Measurements from ENCODE around the gene KDELR1.
"Not testable (repeated sequence)": the region's sequence is repeated elsewhere in the genome, so short reads cannot be mapped to it uniquely, and the experiment has no call there.

KDELR1 gene

DNA sequence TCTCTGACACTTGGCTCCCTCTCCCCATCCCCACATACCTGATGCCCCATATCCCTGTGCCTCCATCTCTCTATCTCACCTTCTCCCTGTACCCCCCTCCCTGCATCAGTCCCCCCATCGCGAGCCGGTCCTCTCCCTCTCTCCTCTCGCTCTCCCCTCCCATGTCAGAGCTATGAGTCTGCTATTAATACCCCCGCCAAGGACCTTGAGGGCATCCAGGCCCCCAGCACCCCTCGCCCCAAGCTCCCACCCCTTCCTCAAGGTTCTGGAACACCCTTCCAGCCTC lies 3.8 kb upstream of the KDELR1 start:
- in situ Hi-C loops (cut with HindIII; ENCODE audit: low sequenced_read_pairs), result no loop called here
- DNase-seq (ENCODE audit: low read depth, low spot score), result no peak
- no peak overlapping the region for H3K4me3 ChIP-seq (ENCODE audit: low read depth, low read length)
- TF ChIP-seq, protein P1, sequence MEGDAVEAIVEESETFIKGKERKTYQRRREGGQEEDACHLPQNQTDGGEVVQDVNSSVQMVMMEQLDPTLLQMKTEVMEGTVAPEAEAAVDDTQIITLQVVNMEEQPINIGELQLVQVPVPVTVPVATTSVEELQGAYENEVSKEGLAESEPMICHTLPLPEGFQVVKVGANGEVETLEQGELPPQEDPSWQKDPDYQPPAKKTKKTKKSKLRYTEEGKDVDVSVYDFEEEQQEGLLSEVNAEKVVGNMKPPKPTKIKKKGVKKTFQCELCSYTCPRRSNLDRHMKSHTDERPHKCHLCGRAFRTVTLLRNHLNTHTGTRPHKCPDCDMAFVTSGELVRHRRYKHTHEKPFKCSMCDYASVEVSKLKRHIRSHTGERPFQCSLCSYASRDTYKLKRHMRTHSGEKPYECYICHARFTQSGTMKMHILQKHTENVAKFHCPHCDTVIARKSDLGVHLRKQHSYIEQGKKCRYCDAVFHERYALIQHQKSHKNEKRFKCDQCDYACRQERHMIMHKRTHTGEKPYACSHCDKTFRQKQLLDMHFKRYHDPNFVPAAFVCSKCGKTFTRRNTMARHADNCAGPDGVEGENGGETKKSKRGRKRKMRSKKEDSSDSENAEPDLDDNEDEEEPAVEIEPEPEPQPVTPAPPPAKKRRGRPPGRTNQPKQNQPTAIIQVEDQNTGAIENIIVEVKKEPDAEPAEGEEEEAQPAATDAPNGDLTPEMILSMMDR (IDR thresholded peaks at IDR 0.05; ENCODE audit: low read depth, low read length), result no peak

DNA sequence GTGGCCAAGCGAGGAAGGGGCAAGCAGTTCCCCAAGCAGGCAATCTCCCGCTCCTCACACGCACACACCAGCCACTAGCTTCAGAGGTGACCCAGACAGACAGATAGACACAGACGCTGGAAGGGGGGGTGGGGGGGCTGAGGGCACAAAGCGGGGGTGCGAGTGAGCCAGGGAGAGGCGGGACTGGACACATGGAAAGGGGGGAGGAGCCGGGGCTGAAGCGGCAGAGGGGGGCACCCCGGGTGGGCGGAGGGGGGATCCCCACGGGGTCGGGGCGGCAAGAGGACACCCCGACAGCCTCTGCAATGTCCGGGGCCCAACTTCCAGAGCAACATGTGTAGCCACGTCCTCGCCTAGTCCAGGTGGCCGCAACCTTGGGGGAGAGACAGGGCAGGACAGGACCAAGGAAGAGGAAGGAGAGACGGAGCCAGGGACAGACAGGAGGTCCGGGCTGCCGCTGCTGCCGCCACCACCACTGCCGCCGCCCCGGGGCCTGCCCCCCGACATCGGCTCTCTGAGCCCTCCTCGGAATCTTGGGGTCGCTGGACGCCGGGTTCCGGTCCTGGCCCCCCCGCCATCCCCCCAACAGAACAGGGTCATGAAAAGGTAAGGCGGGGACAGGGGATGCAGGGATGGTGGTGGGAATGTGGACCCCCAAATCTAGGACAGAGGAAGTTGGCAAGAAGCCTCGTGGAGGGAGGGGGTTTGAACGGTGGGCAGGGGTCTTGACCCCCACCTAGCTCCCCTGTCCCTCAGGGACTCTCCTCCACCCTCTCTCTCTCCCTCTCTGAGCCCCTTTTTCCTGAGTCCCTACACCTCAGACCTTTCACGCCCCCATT lies 3.2 kb upstream of the KDELR1 start:
- in situ Hi-C loops (cut with HindIII; ENCODE audit: low sequenced_read_pairs), result no loop called here
- TF ChIP-seq, protein P1 (IDR thresholded peaks at IDR 0.05; ENCODE audit: low read depth, low read length), result no peak
- H3K4me3 ChIP-seq (ENCODE audit: low read depth, low read length), result no peak overlapping the region
- no peak for DNase-seq (ENCODE audit: low read depth, low spot score)

DNA sequence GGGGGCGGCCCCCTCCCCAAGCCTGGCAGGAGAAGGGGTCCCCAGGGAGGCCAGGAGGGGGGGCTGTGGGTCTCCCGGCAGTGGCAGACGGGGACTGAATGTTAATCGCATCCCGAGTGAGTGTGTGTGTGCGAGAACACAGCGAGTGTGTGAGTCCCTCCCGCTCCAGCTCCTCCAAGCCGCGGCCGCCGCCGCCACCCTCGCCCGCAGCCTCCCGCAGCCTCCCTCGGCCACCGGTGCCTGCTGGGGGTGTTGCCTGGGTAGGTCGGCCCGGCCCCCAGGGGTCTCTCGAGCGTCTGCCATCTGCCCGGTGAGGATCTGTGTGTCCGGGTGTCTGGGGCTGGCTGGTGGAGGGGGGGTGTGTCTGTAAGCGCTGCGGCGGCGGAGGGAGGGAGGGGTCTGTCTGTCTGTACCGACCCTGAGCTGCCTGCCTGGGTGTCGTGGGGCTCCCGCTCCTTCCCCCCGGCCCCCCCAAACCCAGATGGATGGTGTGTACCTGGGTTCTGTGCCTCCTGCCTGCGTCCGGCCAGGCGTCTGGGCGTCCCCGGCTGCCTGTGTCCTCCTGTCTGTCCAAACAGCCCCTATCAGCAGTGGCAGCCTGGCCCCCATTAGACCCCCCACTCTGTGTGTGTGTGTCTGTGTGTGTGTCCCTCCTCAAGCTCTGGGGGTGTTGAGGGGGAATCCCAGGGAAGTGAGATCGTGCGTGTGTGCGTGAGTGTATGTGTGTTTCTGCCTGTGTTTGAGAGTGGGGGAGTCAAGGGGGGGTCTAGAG lies 2.4 kb upstream of the KDELR1 start, which contains the start of gene GRIN2D:
Gene GRIN2D (plus strand): TSS at position 110 of the 772 bp plus-strand sequence. CDS start 4,725 bp downstream, outside the sequence.
- in situ Hi-C loops (cut with HindIII; ENCODE audit: low sequenced_read_pairs), result no loop called here
- peak; percentile 24 for DNase-seq (ENCODE audit: low read depth, low spot score)
- peak within 1 kb of the TSS; percentile 21 for H3K4me3 ChIP-seq (ENCODE audit: low read depth, low read length)
- TF ChIP-seq, protein P1 (IDR thresholded peaks at IDR 0.05; ENCODE audit: low read depth, low read length), result no peak

DNA sequence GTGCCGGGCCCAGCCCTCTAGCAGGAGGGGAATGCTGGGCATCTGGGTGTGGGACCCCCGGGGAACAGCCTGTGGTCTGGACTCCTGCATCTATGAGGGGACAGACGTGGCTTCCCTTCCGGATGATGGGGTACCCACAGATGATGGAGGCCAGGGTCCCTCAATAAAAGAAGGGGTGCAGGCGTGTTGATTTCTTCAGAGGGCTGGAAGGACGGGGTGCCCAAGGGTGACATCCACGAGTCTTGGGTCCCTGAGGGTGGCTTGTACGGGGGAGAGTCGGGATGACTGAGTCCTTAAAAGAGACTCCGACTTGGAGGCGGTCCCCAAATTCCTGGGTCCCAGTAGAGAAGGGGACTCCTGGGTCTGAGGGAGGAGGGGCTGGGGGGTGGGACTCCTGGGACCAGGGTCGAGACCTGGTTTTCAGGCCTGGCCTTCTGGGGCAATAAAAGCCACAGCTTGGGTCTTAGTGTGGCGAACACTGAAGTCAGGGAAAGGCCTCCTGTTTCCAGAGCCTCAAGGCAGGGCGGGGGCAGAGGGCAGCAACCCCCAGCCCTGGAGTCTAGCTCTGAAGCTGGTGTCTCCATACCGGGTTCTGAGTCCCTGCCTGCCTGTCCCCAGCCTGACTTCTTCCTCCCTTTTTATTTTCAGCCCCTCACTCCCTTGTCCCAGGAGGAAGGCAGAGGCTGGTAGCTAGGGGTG lies 1.7 kb upstream of the KDELR1 start:
- in situ Hi-C loops (cut with HindIII; ENCODE audit: low sequenced_read_pairs), result no loop called here
- TF ChIP-seq, protein P1 (IDR thresholded peaks at IDR 0.05; ENCODE audit: low read depth, low read length), result no peak
- DNase-seq (ENCODE audit: low read depth, low spot score), result no peak
- no peak overlapping the region for H3K4me3 ChIP-seq (ENCODE audit: low read depth, low read length)

DNA sequence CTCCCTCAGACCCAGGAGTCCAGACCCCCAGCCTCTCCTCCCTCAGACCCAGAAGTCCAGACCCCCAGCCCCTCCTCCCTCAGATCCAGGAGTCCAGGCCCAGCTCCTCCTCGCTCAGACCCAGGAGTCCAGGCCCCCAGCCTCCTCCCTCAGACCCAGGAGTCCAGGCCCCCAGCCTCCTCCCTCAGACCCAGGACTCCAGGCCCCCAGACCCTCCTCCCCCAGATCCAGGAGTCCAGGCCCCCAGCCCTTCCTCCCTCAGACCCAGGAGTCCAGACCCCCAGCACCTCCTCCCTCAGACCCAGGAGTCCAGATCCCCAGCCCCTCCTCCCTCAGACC lies 624 bp upstream of the KDELR1 start:
- DNase-seq (ENCODE audit: low read depth, low spot score); in situ Hi-C loops (cut with HindIII; ENCODE audit: low sequenced_read_pairs); H3K4me3 ChIP-seq (ENCODE audit: low read depth, low read length): not testable (repeated sequence)

DNA sequence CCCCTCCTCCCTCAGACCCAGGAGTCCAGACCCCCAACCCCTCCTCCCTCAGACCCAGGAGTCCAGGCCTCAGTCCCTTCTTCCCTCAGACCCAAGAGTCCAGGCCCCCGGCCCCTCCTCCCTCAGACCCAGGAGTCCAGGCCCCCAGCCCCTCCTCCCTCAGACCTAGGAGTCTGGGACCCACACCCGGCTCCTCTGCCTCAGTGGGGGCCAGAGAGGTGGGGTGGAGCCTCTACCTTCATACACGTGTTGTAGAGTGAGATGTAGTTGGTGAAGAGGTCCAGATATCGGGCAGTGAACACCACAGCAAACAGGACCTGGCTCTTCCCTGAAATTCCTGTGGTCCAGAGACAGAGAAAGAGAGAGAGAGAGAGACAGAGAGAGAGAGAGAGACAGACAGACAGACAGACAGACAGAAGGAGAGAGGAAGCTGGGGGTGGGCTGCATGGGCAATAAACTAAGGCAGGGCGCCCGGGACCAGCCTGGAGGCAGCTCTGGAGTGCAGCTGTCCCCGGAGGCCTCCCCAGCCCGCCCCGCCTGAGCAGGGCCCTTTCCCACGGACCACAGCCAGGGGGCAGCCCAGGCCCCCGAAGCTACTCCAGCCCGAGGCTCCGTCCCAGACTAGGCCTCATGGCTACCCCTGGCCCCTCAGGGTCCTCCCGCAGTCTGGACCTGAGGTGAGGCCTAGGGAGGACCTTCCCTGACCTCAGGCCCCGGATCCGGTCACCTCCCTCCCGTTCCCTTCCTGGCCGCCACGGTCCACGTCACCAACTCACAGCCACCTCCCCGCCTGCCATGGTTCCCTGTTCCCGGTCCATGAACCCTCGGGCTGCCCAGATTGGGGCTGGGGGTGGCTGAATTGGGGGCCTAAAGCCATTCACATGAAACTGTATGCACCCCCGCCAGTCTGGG lies 907 bp downstream of the KDELR1 start:
- peak overlapping the region; percentile 99 for H3K4me3 ChIP-seq (ENCODE audit: low read depth, low read length)
- in situ Hi-C loops (cut with HindIII; ENCODE audit: low sequenced_read_pairs), result no loop called here
- TF ChIP-seq, protein P1 (IDR thresholded peaks at IDR 0.05; ENCODE audit: low read depth, low read length), result peak; percentile 74
- DNase-seq (ENCODE audit: low read depth, low spot score), result peak; percentile 58

All from astrocyte of the spinal cord (primary cell).